ENCODE results near the gene MYLK.
A peak's percentile ranks its signal among the peaks of the same experiment; 100 is the strongest.

MYLK gene

GRCh38 chr3:123571973-123572365 lies 312.2 kb downstream of the MYLK start:
- DNase-seq, result no peak

DNA sequence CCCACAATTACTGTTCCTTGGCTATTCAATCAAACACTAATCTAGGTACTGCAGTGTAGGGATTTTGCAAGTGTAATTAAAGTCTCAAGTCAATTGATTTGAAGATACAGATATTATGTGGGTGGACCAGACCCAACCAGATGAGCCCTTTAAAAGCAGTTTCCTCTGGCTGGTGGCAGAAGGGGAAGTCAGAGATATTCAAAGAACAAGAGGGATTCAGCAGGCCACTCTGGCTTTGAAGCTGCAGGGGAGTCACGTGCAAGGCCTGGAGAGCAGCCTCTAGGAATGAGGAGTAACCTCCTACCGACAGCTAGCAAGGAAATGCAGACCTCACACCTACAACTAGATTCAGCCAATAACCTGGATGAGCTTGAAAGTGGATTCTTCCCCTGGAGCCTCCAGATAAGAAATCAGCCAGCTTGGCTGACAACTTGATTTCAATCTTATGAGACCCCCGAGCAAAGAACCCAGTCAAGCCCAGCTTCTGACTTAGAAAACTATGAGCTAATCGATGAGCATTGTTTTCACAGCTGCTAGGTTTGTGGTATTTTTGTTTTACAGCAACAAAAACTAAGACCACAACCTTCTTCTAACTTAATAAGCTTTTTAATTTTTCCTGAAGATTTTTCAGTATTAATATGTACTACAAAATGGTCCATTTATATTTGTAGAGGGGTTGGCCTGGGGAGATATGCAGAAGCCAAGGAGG lies 312.7 kb downstream of the MYLK start:
- peak; percentile 24 for DNase-seq

DNA sequence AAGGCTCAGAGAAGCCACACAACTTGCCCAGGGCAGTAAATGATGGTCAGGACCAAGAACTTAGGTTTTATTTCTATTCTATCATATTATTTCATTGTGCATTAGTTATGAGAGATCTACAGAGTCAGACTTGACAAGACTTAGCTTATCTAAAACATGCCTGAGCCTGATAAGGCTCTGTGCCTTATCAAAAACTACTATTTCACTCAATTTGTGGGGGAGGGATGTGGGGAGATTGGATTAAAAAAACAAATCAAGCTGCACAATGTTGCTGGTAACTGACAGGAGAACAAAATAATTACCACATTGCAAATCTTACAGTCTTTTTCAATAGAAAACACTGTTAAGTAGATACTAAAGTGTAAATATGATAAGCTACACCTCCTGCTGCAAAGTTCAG lies 315.3 kb downstream of the MYLK start:
- no peak for DNase-seq

DNA sequence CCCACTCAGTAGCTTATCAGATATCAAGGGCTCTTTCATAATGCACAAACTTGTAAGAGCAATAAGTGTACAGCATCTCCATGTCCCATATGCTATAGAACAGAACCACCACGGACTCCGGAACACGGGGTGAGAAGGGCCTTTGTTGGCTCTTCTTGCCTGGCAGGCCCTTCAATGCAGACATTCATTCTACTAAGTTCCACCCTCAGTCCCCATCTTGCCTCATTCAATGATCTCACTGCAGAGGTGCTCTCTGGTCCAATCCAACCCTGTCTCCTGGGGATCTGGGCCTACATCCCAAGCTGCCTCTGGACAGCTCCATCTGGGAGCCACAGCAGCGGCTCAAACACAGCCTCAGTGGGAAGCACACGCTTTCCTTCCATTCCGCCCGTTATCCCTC lies 316.1 kb downstream of the MYLK start:
- DNase-seq, result no peak

- DNase-seq, result no peak
Measured at GRCh38 chr3:123564056-123564455, 320.1 kb downstream of the MYLK start.

DNA sequence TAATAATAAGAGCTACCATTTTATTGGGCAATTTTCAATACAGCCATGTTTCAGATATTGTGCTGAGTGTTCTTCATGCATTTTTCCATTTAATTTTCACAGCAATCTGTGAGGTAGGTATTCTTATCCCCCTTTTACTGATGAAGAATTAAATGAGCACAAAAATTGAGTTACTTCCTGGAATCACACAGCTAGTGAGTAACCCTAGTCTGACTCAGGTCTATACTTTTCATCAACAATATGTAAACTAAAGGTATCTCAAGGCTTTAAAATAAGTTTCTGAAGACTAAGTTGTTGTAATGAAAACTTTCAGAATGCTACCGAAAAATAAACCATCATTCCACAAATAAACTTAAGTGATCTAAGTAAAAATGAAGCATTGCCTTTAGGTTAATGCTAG lies 321.6 kb downstream of the MYLK start:
- no peak for DNase-seq

DNA sequence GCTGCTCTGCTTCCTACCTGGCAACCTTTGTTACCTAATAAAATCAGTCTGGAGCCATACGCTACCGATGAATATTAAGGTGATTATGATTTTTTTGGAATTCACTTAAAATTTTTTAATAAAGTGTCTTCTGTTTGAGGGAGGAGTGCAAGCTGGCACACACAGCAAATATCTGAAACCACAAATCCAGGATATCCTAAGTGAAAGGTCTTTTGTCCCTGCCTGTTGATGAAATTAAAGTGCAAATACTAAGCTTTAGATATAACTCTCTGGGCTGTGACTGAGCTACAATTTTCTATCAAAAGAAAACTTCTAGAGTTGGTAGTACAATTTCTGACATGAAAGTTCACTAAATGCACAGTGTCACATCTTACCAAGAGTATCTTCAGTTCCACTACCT lies 322.9 kb downstream of the MYLK start:
- no peak for DNase-seq
